ENCODE results near the gene USP9X. TPM values are rescaled to one million over a fixed set of nuclear protein-coding genes. Genes with fewer than 3 reads are reported as not detected.
"Not testable (repeated sequence)": the region's sequence is repeated elsewhere in the genome, so short reads cannot be mapped to it uniquely, and the experiment has no call there.

Gene USP9X
- total RNA-seq, 1 donor from 2014 or later = 80.4 TPM

DNA sequence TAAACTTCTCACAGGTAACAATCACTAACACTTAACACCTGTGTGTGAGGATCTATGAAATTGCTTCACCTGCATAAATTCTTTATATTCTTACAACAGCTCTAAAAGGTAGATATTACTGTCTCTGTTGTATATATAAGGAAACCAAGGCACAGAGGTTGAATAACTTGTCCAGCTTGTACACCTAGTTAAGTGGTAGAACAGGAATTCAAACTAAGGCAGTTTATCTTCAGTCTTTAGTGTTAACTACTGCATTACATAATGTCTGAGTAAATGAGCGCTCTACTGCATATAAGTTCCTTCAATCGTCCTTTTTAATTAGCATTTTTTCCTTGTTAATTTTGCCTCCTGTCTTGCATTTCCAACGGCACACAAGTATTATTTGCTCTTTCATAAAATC, 15.0 kb downstream of the USP9X start:
- no peaks in the 10 kb centered on the region for H3K9me3 Mint-ChIP-seq (ENCODE audit: unreplicated experiment)
- H3K36me3 Mint-ChIP-seq (ENCODE audit: unreplicated experiment) = no peaks in the 10 kb centered on the region
- no peak for DNase-seq (ENCODE audit: extremely low spot score, unreplicated experiment)
- no peak overlapping the region for H3K4me3 Mint-ChIP-seq (ENCODE audit: unreplicated experiment)
- H3K27ac Mint-ChIP-seq (ENCODE audit: unreplicated experiment) = no peak overlapping the region
- TF ChIP-seq, protein P1, sequence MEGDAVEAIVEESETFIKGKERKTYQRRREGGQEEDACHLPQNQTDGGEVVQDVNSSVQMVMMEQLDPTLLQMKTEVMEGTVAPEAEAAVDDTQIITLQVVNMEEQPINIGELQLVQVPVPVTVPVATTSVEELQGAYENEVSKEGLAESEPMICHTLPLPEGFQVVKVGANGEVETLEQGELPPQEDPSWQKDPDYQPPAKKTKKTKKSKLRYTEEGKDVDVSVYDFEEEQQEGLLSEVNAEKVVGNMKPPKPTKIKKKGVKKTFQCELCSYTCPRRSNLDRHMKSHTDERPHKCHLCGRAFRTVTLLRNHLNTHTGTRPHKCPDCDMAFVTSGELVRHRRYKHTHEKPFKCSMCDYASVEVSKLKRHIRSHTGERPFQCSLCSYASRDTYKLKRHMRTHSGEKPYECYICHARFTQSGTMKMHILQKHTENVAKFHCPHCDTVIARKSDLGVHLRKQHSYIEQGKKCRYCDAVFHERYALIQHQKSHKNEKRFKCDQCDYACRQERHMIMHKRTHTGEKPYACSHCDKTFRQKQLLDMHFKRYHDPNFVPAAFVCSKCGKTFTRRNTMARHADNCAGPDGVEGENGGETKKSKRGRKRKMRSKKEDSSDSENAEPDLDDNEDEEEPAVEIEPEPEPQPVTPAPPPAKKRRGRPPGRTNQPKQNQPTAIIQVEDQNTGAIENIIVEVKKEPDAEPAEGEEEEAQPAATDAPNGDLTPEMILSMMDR (IDR thresholded peaks at IDR 0.05) = no peak
- H3K4me1 Mint-ChIP-seq (ENCODE audit: unreplicated experiment) = peaks cover 25% of the 10 kb centered on the region
- H3K27me3 Mint-ChIP-seq (ENCODE audit: unreplicated experiment) = no peaks in the 10 kb centered on the region

DNA sequence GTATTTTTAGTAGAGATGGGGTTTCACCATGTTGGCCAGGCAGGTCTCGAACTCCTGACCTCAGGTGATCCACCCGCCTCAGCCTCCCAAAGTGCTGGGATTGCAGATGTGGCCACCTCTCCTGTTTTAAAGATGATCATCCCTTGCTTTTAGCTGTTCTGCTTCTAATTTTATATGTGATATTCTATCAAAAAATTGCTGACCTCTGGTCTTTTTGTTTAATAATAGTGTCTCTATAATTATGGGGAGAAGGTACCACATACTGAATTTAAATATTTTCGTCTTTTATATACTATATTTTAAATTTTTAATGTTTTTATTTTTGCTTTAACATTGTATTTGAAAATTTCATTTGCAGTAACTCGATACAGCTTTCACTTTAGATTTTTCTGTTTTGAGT, 15.6 kb downstream of the USP9X start:
- peaks cover 19% of the 10 kb centered on the region for H3K4me1 Mint-ChIP-seq (ENCODE audit: unreplicated experiment)
- no peak overlapping the region for H3K4me3 Mint-ChIP-seq (ENCODE audit: unreplicated experiment)
- no peaks in the 10 kb centered on the region for H3K9me3 Mint-ChIP-seq (ENCODE audit: unreplicated experiment)
- DNase-seq (ENCODE audit: extremely low spot score, unreplicated experiment) = no peak
- no peaks in the 10 kb centered on the region for H3K36me3 Mint-ChIP-seq (ENCODE audit: unreplicated experiment)
- TF ChIP-seq, protein P1 (IDR thresholded peaks at IDR 0.05) = no peak
- no peak overlapping the region for H3K27ac Mint-ChIP-seq (ENCODE audit: unreplicated experiment)
- H3K27me3 Mint-ChIP-seq (ENCODE audit: unreplicated experiment) = no peaks in the 10 kb centered on the region

DNA sequence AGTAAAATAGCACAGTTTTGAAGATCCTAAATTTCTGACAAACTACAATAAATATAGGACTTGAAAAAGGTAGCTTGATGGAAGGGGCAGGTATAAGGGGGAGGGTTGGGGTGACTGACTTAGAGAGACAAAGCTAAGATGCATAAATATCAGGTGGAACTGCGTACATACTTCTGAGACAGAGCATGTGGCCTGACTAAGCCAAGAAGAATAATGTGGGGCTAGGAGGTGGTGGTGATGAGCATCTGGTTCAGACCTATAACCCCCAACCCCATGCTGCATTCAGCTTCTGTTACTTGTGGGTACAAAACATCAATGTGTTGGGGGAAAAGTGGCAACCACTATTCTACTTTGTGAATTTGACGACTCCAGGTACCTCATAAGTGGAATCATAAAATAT, 19.8 kb downstream of the USP9X start:
- H3K27ac Mint-ChIP-seq (ENCODE audit: unreplicated experiment) = no peak overlapping the region

DNA sequence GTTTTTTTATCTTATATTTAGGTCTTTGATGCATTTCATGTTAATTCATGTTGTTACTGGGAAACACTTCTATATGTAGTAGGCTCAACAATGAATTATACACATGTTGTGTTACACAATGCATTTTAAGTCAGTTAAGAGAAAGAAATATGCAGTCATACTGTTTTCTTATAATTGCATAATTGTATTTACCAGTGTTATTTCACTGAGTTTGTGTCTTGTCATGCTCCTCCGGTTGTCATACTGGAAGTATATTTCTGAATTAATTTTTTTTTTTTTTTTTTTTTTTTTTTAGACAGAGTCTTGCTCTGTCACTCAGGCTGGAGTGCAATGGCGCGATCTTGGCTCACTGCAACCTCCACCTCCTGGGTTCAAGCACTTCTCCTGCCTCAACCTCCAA, 21.0 kb downstream of the USP9X start:
- peaks cover 12% of the 10 kb centered on the region for H3K9me3 Mint-ChIP-seq (ENCODE audit: unreplicated experiment)
- peaks cover 36% of the 10 kb centered on the region for H3K4me1 Mint-ChIP-seq (ENCODE audit: unreplicated experiment)
- not testable (repeated sequence) for H3K27ac Mint-ChIP-seq (ENCODE audit: unreplicated experiment); H3K27me3 Mint-ChIP-seq (ENCODE audit: unreplicated experiment); H3K36me3 Mint-ChIP-seq (ENCODE audit: unreplicated experiment); DNase-seq (ENCODE audit: extremely low spot score, unreplicated experiment); H3K4me3 Mint-ChIP-seq (ENCODE audit: unreplicated experiment)

More for the DNA sequence above, 19.8 kb downstream of the USP9X start:
- H3K4me3 Mint-ChIP-seq (ENCODE audit: unreplicated experiment) = no peak overlapping the region
- H3K27me3 Mint-ChIP-seq (ENCODE audit: unreplicated experiment) = no peaks in the 10 kb centered on the region
- H3K36me3 Mint-ChIP-seq (ENCODE audit: unreplicated experiment) = peaks cover 7% of the 10 kb centered on the region
- peaks cover 25% of the 10 kb centered on the region for H3K4me1 Mint-ChIP-seq (ENCODE audit: unreplicated experiment)
- H3K9me3 Mint-ChIP-seq (ENCODE audit: unreplicated experiment) = peaks cover 12% of the 10 kb centered on the region
- TF ChIP-seq, protein P1 (IDR thresholded peaks at IDR 0.05) = no peak
- no peak for DNase-seq (ENCODE audit: extremely low spot score, unreplicated experiment)

DNA sequence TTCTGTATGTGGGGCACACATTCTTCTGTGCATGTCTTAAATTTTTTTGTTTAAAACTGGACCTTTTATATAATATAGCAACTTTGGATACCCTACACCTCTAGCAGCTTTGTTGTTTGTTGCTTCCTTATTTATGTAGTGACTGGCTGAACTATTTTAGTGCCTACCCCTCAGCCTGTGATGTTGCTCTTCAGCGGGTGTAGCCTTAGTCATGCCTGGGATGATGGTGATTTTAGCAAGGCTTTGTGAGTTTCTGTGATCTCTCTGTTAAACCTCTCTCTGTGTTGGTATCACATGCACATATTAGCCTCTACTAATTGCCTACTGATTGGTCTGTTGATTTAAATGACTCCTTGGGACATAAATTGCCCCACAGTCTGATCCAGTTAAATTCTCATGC, 22.8 kb downstream of the USP9X start:
- H3K4me1 Mint-ChIP-seq (ENCODE audit: unreplicated experiment) = peaks cover 44% of the 10 kb centered on the region
- peaks cover 7% of the 10 kb centered on the region for H3K36me3 Mint-ChIP-seq (ENCODE audit: unreplicated experiment)
- no peaks in the 10 kb centered on the region for H3K27me3 Mint-ChIP-seq (ENCODE audit: unreplicated experiment)
- DNase-seq (ENCODE audit: extremely low spot score, unreplicated experiment) = no peak
- TF ChIP-seq, protein P1 (IDR thresholded peaks at IDR 0.05) = no peak
- H3K9me3 Mint-ChIP-seq (ENCODE audit: unreplicated experiment) = peaks cover 12% of the 10 kb centered on the region
- H3K4me3 Mint-ChIP-seq (ENCODE audit: unreplicated experiment) = no peak overlapping the region
- peak overlapping the region; percentile 40 for H3K27ac Mint-ChIP-seq (ENCODE audit: unreplicated experiment)

All from osteocyte (in vitro differentiated cells).